HEK293T (cell line): ENCODE data around the gene PRDM16.

Experiments
- CTCF ChIA-PET: fragments of 350-600 bp; formaldehyde crosslinking; extraction: SDS; loops from one replicate; lab custom pipeline; 2021; ENCODE audit warnings: antibody characterized with exemption, inconsistent platforms; lab: Yijun Ruan, JAX
- POLR2A ChIA-PET: fragments of 350-600 bp; formaldehyde crosslinking; extraction: SDS; loops from one replicate; lab custom pipeline; 2020; ENCODE audit warnings: antibody characterized with exemption, inconsistent platforms; lab: Yijun Ruan, JAX
- DNase-seq: peaks from one replicate; pipeline ENCODE4 v3.0.0; 2012; ENCODE audit warnings: mixed read lengths; ENCODE audit errors: extremely low spot score
- ARNT ChIP-seq: fragments of 450-650 bp; IDR thresholded peaks from 2 replicates; pipeline ENCODE4 v1.6.1; 2017; ENCODE audit warnings: mild to moderate bottlenecking
- BHLHE40 ChIP-seq: fragments of 450-650 bp; IDR thresholded peaks from 2 replicates; pipeline ENCODE4 v1.6.1; 2016; ENCODE audit warnings: mild to moderate bottlenecking, moderate library complexity, borderline replicate concordance
- CTBP1 ChIP-seq: fragments of 450-650 bp; IDR thresholded peaks from 2 replicates; pipeline ENCODE4 v1.6.1; 2016; ENCODE audit warnings: borderline replicate concordance
- ELF4 ChIP-seq: fragments of 450-650 bp; IDR thresholded peaks from 2 replicates; pipeline ENCODE4 v1.6.1; 2017; ENCODE audit warnings: antibody characterized with exemption
- FOXA1 ChIP-seq: fragments of 450-650 bp; IDR thresholded peaks from 2 replicates; pipeline ENCODE4 v1.6.1; 2016; ENCODE audit warnings: mild to moderate bottlenecking
- FOXK2 ChIP-seq: fragments of 450-650 bp; IDR thresholded peaks from 2 replicates; pipeline ENCODE4 v1.6.1; 2016; ENCODE audit warnings: mild to moderate bottlenecking
- FOXM1 ChIP-seq: fragments of 450-650 bp; IDR thresholded peaks from 2 replicates; pipeline ENCODE4 v1.6.1; 2017; ENCODE audit warnings: mild to moderate bottlenecking, borderline replicate concordance
- HDGF ChIP-seq: fragments of 450-650 bp; IDR thresholded peaks from 2 replicates; pipeline ENCODE4 v1.6.1; 2017; ENCODE audit warnings: antibody characterized with exemption, borderline replicate concordance
- L3MBTL2 ChIP-seq: fragments of 450-650 bp; conservative IDR thresholded peaks from 2 replicates; pipeline ENCODE4 v1.6.1; 2016; ENCODE audit warnings: mild to moderate bottlenecking
- LEF1 ChIP-seq: fragments of 450-650 bp; IDR thresholded peaks from 2 replicates; pipeline ENCODE4 v1.6.1; 2017; ENCODE audit warnings: mild to moderate bottlenecking, borderline replicate concordance
- NFRKB ChIP-seq: fragments of 450-650 bp; IDR thresholded peaks from 2 replicates; pipeline ENCODE4 v1.6.1; 2016; ENCODE audit warnings: mild to moderate bottlenecking, moderate library complexity
- SP1 ChIP-seq: fragments of 450-650 bp; IDR thresholded peaks from 2 replicates; pipeline ENCODE4 v1.6.1; 2017
- SUZ12 ChIP-seq: fragments of 450-650 bp; IDR thresholded peaks from 2 replicates; pipeline ENCODE4 v1.6.1; 2016; ENCODE audit warnings: mild to moderate bottlenecking
- TARDBP ChIP-seq: fragments of 450-650 bp; IDR thresholded peaks from 2 replicates; pipeline ENCODE4 v1.6.1; 2016
- ZNF384 ChIP-seq: fragments of 450-650 bp; IDR thresholded peaks from 2 replicates; pipeline ENCODE4 v1.6.1; 2016
- TF ChIP-seq, protein P1 (sequence below): fragments of 450-650 bp; IDR thresholded peaks from 2 replicates; pipeline ENCODE4 v1.6.1; 2016

The PRDM16 gene

DNA sequence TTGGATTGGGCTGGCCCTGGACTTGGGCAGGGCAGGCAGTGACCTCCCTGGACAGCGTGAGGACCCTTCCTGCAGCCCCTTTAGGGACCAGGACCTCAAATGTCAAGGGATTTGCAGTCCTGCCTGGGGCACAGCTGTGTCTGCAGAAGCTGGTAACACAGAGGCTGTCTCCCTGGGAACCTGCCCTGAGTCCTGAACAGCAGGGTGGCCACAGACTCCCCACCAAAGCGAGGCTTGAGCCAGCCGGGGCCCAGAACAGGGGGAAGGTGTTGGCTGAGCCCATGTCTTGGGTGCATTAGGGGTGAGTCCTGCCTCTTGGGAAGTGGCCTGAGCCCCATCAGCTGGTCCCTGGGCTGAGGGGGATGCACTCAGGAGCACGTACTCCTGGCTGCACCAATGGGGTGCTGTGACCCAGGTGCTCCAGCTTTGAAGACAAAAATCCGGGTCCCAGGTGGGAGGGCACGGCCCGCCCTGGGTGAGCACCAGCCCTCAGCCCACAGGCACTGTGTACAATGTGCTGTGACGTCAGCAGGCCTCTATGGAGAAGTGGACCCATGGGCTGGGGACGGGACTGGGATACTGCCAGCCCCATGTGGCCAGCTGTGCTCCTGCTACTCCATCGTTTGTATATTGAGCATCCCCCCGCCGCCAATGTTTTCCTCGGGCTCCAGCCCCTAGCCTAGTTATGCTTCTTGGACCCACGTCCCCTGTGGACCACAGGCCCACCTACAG lies 313.5 kb downstream of the PRDM16 start:
- CTCF ChIA-PET = no interaction called here
- POLR2A ChIA-PET = interaction anchor here (0.7 kb wide), 1 partner anchor 10 kb away, joined by 3 read pairs; no protein-coding TSS in a partner anchor
- no peak for DNase-seq

DNA sequence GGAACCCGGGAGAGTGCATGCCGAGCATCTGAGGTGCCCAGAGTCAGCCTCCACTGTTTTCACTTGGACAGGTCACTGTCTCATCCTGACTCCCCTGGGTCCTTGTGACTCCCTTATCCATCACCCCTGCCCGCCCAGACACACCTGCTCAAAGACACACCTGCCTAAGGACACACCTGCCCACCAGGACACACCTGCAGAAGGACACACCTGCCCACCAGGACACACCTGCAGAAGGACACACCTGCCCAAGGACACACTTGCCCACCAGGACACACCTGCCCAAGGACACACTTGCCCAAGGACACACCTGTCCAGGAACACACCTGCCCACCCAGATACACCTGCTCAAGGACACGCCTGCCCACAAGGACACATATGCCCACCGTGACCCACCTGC lies 314.7 kb downstream of the PRDM16 start:
- DNase-seq = no peak
- CTCF ChIA-PET = no interaction called here
- POLR2A ChIA-PET = no interaction called here
- TF ChIP-seq FOXM1 (no peak), ARNT (no peak), SP1 (no peak), L3MBTL2 (no peak), SUZ12 (no peak), NFRKB (no peak), ZNF384 (no peak), LEF1 (no peak), FOXA1 (no peak), FOXK2 (no peak), HDGF (no peak), TARDBP (no peak), ELF4 (no peak), CTBP1 (no peak), BHLHE40 (no peak)
- TF ChIP-seq, protein P1, sequence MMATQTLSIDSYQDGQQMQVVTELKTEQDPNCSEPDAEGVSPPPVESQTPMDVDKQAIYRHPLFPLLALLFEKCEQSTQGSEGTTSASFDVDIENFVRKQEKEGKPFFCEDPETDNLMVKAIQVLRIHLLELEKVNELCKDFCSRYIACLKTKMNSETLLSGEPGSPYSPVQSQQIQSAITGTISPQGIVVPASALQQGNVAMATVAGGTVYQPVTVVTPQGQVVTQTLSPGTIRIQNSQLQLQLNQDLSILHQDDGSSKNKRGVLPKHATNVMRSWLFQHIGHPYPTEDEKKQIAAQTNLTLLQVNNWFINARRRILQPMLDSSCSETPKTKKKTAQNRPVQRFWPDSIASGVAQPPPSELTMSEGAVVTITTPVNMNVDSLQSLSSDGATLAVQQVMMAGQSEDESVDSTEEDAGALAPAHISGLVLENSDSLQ = no peak

More for the DNA sequence above, 313.5 kb downstream of the PRDM16 start:
- no peak for TF ChIP-seq FOXK2
- no peak for TF ChIP-seq TARDBP

DNA sequence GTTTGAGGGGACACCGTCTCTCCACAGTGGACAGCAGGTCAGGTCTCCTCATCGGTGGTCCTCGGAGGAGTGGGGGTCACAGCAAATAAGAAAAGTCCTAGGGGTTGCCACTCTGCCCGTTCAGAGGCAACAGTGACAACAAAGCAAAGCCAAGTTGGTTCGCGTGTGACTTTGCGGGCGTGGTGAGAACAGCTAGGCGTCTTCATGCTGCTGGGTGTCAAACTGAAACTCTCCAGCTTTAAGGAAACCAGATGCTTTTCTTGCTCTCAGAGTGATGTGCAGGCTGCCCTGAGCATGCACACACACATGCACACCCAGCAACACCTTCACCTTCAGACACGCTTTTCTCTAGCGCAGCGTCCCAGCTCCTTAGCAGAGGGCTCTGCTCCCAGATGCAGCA lies 315.4 kb downstream of the PRDM16 start:
- no peak for TF ChIP-seq TARDBP
- TF ChIP-seq NFRKB = no peak
- TF ChIP-seq CTBP1 = no peak
- no peak for TF ChIP-seq LEF1
- no peak for TF ChIP-seq FOXA1
- TF ChIP-seq SP1 = no peak
- no peak for TF ChIP-seq ZNF384
- TF ChIP-seq FOXM1 = no peak
- TF ChIP-seq, protein P1 = no peak
- no peak for TF ChIP-seq L3MBTL2
- no peak for TF ChIP-seq ELF4
- no peak for TF ChIP-seq HDGF
- no peak for TF ChIP-seq FOXK2
- no peak for TF ChIP-seq SUZ12
- TF ChIP-seq ARNT = no peak
- no peak for TF ChIP-seq BHLHE40
- ChIA-PET POLR2A (no interaction called here), CTCF (interaction anchor here (0.6 kb wide), 1 partner anchor 847 kb away, joined by 3 read pairs; no protein-coding TSS in a partner anchor)
- no peak for DNase-seq

DNA sequence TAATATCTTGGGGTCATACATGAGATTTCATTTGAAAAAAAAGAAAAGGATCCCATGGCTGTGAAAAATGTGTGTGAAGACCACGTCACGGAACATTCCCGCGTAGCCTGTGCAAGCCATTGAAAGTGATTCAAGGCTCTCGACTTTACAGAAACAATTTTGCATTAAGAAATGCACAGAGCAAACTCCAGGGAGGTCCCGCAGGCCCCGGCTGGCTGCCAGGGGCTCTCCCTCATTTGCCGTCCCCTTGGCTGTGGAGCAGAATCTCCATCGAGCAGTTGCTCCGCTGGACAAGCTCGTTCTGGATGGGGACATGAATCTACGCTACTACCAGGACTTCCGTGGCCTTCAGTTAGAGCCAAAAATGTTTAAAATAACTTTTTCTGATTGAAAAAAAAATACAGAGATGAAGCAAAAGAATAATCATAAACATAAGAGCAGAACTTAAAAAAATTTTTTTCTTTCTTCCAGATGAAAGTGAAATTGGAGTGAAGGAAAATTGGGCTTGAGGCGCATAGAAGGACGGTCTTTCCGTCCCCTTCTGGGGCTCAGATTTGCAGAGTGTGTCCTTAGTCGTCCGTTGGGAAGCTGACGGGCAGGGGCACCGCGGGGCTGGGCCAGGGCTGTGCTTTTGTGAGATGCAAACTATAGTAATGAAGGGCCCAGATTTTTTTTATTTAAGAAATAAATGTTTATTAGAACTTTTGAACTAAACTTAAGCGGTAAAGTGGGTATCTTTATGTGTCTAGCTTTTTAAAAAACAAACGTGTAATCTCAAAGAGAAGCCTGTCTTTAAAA lies 317.4 kb downstream of the PRDM16 start:
- ChIA-PET POLR2A (no interaction called here), CTCF (no interaction called here)
- TF ChIP-seq TARDBP (no peak), ARNT (no peak), LEF1 (no peak), SP1 (no peak), HDGF (no peak), FOXK2 (no peak), ZNF384 (no peak), BHLHE40 (no peak), ELF4 (no peak), FOXM1 (no peak), L3MBTL2 (no peak), FOXA1 (no peak), NFRKB (no peak), CTBP1 (no peak), SUZ12 (no peak)
- TF ChIP-seq, protein P1 = no peak
- no peak for DNase-seq

DNA sequence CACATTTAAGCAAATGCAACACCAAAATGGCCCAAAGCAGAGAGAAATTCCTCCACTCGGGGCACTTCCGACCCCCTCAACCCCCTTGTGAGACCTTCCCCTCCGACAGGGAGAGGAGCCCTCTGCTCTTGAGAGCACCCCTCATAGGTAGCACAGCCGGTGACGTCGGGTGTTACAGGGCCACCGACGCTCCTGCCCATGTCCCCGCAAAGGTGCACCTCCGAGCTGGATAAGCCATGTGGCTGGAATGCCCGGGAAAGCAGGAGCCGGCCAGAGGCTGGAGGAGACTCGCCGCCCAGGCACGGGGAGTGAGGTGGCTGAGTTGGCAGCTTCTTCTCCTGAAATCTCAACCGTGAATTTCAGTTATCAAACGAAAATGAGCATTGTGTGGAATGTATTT lies 318.4 kb downstream of the PRDM16 start:
- TF ChIP-seq LEF1 (no peak), TARDBP (no peak), L3MBTL2 (no peak), SP1 (no peak), CTBP1 (no peak), FOXK2 (no peak), ARNT (no peak), FOXA1 (no peak), ZNF384 (no peak)
- CTCF ChIA-PET = no interaction called here
- no peak for DNase-seq
- POLR2A ChIA-PET = no interaction called here
